HepG2 (cell line): ENCODE data around the gene TMEM255B. TPM values are rescaled to one million over a fixed set of nuclear protein-coding genes. Genes with fewer than 3 reads are reported as not detected.

Experiments
- ATAC-seq: fragments of 200-7000 bp; cut with Tn5 transposase; 3 replicates; pipeline ENCODE4 v1.9.1; 2020; ENCODE audit warnings: mild to moderate bottlenecking, moderate library complexity
- BruUV-seq: library from RNA; stranded (reverse); fragments of 400-500 nt; replicated peaks from 2 replicates; lab custom pipeline; 2021; lab: Mats Ljungman, UMichigan
- CTCF ChIA-PET: fragments of 300-600 bp; formaldehyde crosslinking; extraction: SDS; loops from one replicate; lab custom pipeline; 2021; ENCODE audit warnings: low total read pairs, inconsistent platforms, low intra/inter-chr PET ratio; lab: Yijun Ruan, JAX
- POLR2A ChIA-PET: fragments of 350-600 bp; sonication (Branson Sonifier 250); formaldehyde crosslinking; loops from one replicate; lab custom pipeline; 2020; ENCODE audit warnings: antibody characterized with exemption, inconsistent platforms; lab: Yijun Ruan, JAX
- DNase-seq: peaks from one replicate; pipeline ENCODE4 v3.0.0-alpha.2; 2015; ENCODE audit warnings: low spot score
- FAIRE-seq: peaks from 3 replicates; lab custom pipeline; 2011; peaks lifted over from hg19 to GRCh38; lab: Jason Lieb, UNC
- H2AFZ ChIP-seq: one replicate; pipeline ENCODE4 v1.6.1; 2011; ENCODE audit warnings: low read length, inconsistent platforms
- H3K27ac ChIP-seq: fragments of 300-600 bp; 3 replicates; pipeline ENCODE4 v1.8.0; 2011; ENCODE audit warnings: mixed run types, mild to moderate bottlenecking, mixed read lengths, low read length, inconsistent platforms; ENCODE audit not compliant: insufficient read depth; ENCODE audit errors: extremely low read length
- H3K27me3 ChIP-seq, 2 experiments: fragments of 200-600 bp in 1 of 2; 2 replicates in 1 of 2; 3 replicates in 1 of 2; pipeline versions ENCODE4 v1.6.0 to v1.8.0; 2011; ENCODE audit warnings: low read length in 2 of 2, mild to moderate bottlenecking in 2 of 2, moderate library complexity in 2 of 2, inconsistent platforms in 1 of 2; ENCODE audit not compliant: insufficient read depth in 2 of 2, control insufficient read depth in 1 of 2
- H3K36me3 ChIP-seq, 2 experiments: fragments of 200-600 bp in 1 of 2; replicated peaks in 1 of 2; 2 replicates in 1 of 2; 3 replicates in 1 of 2; pipeline versions ENCODE4 v1.5.1 to v1.8.0; 2011; ENCODE audit warnings: low read length in 2 of 2, inconsistent platforms in 1 of 2; ENCODE audit not compliant: insufficient read depth in 2 of 2, control insufficient read depth in 1 of 2
- H3K4me1 ChIP-seq: 2 replicates; pipeline ENCODE4 v1.5.1; 2012; ENCODE audit warnings: low read length, inconsistent platforms; ENCODE audit not compliant: insufficient read depth
- H3K4me2 ChIP-seq: 2 replicates; pipeline ENCODE4 v1.6.0; 2011; ENCODE audit warnings: low read depth, low read length, inconsistent platforms
- H3K4me3 ChIP-seq, 3 experiments: fragments of 200-600 bp in 1 of 3; sonication (generic), shearing (Covaris generic) in 1 of 3; replicated peaks in 1 of 3; 2 replicates each; pipeline ENCODE4 v1.5.1; 2011 to 2016; ENCODE audit warnings: low read length in 3 of 3, inconsistent platforms in 2 of 3, low read depth in 2 of 3, mild to moderate bottlenecking in 2 of 3, control low read depth in 1 of 3, mixed read lengths in 1 of 3; ENCODE audit not compliant: insufficient read depth in 1 of 3
- H3K79me2 ChIP-seq: one replicate; pipeline ENCODE4 v1.6.1; 2011; ENCODE audit warnings: low read length, inconsistent platforms; ENCODE audit not compliant: insufficient read depth
- H3K9ac ChIP-seq: 2 replicates; pipeline ENCODE4 v1.6.0; 2011; ENCODE audit warnings: mild to moderate bottlenecking, low read depth, low read length, inconsistent platforms; ENCODE audit not compliant: insufficient read depth
- H3K9me3 ChIP-seq: 2 replicates; pipeline ENCODE4 v1.5.1; 2012; ENCODE audit warnings: mild to moderate bottlenecking, low read length
- H4K20me1 ChIP-seq: 2 replicates; pipeline ENCODE4 v1.6.0; 2011; ENCODE audit warnings: inconsistent platforms, mild to moderate bottlenecking, low read length, moderate library complexity; ENCODE audit not compliant: insufficient read depth
- CBX5 ChIP-seq: sonication (generic); formaldehyde crosslinking; IDR thresholded peaks from 2 replicates; pipeline ENCODE4 v1.4.0; 2020; ENCODE audit warnings: missing genetic modification reagents, borderline replicate concordance
- KMT2B ChIP-seq: IDR thresholded peaks from 2 replicates; pipeline ENCODE4 v1.6.1; 2016; ENCODE audit warnings: missing genetic modification reagents, missing compliant biosample characterization
- RARA ChIP-seq: IDR thresholded peaks from 2 replicates; pipeline ENCODE4 v1.6.1; 2016; ENCODE audit warnings: missing genetic modification reagents, missing compliant biosample characterization
- RBAK ChIP-seq: sonication (generic); formaldehyde crosslinking; IDR thresholded peaks from 2 replicates; pipeline ENCODE4 v1.5.1; 2020; ENCODE audit warnings: mild to moderate bottlenecking, missing genetic modification reagents
- ZNF160 ChIP-seq: sonication (generic); formaldehyde crosslinking; IDR thresholded peaks from 2 replicates; pipeline ENCODE4 v1.8.0; 2022; ENCODE audit warnings: mild to moderate bottlenecking, inconsistent platforms, missing genetic modification reagents
- ZNF207 ChIP-seq: fragments of 450-650 bp; IDR thresholded peaks from 2 replicates; pipeline ENCODE4 v1.6.1; 2016; ENCODE audit warnings: antibody characterized with exemption, borderline replicate concordance
- ZNF547 ChIP-seq: sonication (generic); formaldehyde crosslinking; IDR thresholded peaks from 2 replicates; pipeline ENCODE4 v1.5.1; 2020; ENCODE audit warnings: mild to moderate bottlenecking, missing genetic modification reagents
- ZNF879 ChIP-seq: sonication (generic); formaldehyde crosslinking; IDR thresholded peaks from 2 replicates; pipeline ENCODE4 v1.8.1; 2023; ENCODE audit warnings: missing genetic modification reagents
- ZSCAN30 ChIP-seq: sonication (generic); formaldehyde crosslinking; IDR thresholded peaks from 2 replicates; pipeline ENCODE4 v1.5.0; 2020; ENCODE audit warnings: mild to moderate bottlenecking, missing genetic modification reagents
- WGBS: methylation state at CpG from one replicate; pipeline ENCODE4 v1.1.6; 2017; ENCODE audit warnings: low lambda C conversion rate; 5-methylcytosine and 5-hydroxymethylcytosine counted together
- in situ Hi-C: cut with HindIII; loops from 2 replicates; pipeline ENCODE4 v1.10.0; 2017; ENCODE audit warnings: low pct_unique_long_range_greater_than_20kb; ENCODE audit not compliant: extremely low pct_ligation_motif_present
- intact Hi-C: fragments of 100-400 bp; cut with micrococcal nuclease; formaldehyde crosslinking; loops from one replicate; pipeline ENCODE4 v1.10.0; 2022; ENCODE audit not compliant: unreplicated experiment
- polyA plus RNA-seq, 8 experiments: library from polyadenylated mRNA; depleted of rRNA in 3 of 8; stranded (reverse) in 7 of 8; unstranded in 1 of 8; fragments of >200 nt; fragmentation: Illumina TruSeq in 4 of 8; extraction: Trizol in 4 of 8; gene quantifications; 2 replicates each; pipeline versions ENCODE4 v1.2.1 to v1.2.3, GENCODE V29; 2011 to 2016; ENCODE audit warnings: low read depth in 4 of 8, missing spikeins in 1 of 8, mixed read lengths in 1 of 8; ENCODE audit not compliant: insufficient read depth in 1 of 8
- total RNA-seq, 5 experiments: library from RNA; depleted of rRNA; stranded (reverse); fragments of >200 nt; fragmentation: Illumina TruSeq; extraction: Trizol; gene quantifications; 2 replicates each; pipeline ENCODE4 v1.2.3, GENCODE V29; 2016; ENCODE audit warnings: low read depth in 1 of 5
- TF ChIP-seq, protein P1 (sequence below): sonication (generic); formaldehyde crosslinking; IDR thresholded peaks from 2 replicates; pipeline ENCODE4 v1.5.0; 2020; ENCODE audit warnings: missing genetic modification reagents
- TF ChIP-seq, protein P2 (sequence below), 2 experiments: sonication (generic) in 1 of 2; formaldehyde crosslinking in 1 of 2; IDR thresholded peaks; 2 replicates each; pipeline versions ENCODE4 v1.4.0 to v1.6.1; 2018 to 2020; ENCODE audit warnings: missing genetic modification reagents in 2 of 2, borderline replicate concordance in 1 of 2, low read depth in 1 of 2, mild to moderate bottlenecking in 1 of 2, missing biosample characterization in 1 of 2
- TF ChIP-seq, protein P3 (sequence below): sonication (generic); formaldehyde crosslinking; IDR thresholded peaks from 2 replicates; pipeline ENCODE4 v1.4.0; 2020; ENCODE audit warnings: missing genetic modification reagents, mild to moderate bottlenecking, borderline replicate concordance
- TF ChIP-seq, protein P4 (sequence below): IDR thresholded peaks from 2 replicates; pipeline ENCODE4 v1.6.1; 2012; ENCODE audit warnings: low read length, improper control_type of control experiment
- TF ChIP-seq, protein P5 (sequence below): sonication (generic); formaldehyde crosslinking; IDR thresholded peaks from 2 replicates; pipeline ENCODE4 v1.5.0; 2020; ENCODE audit warnings: missing genetic modification reagents, mild to moderate bottlenecking, borderline replicate concordance
- TF ChIP-seq, protein P6 (sequence below): sonication (generic); formaldehyde crosslinking; IDR thresholded peaks from 2 replicates; pipeline ENCODE4 v1.5.0; 2020; ENCODE audit warnings: missing genetic modification reagents, mild to moderate bottlenecking, borderline replicate concordance
- TF ChIP-seq, protein P7 (sequence below): sonication (generic); formaldehyde crosslinking; IDR thresholded peaks from 2 replicates; pipeline ENCODE4 v1.8.1; 2023; ENCODE audit warnings: mild to moderate bottlenecking, missing genetic modification reagents, borderline replicate concordance

Gene TMEM255B
- total and polyA plus RNA-seq, 2 of the 13 experiments (the other 11 are each of a cell fraction or from before 2014, with no cell fraction given): not detected

DNA sequence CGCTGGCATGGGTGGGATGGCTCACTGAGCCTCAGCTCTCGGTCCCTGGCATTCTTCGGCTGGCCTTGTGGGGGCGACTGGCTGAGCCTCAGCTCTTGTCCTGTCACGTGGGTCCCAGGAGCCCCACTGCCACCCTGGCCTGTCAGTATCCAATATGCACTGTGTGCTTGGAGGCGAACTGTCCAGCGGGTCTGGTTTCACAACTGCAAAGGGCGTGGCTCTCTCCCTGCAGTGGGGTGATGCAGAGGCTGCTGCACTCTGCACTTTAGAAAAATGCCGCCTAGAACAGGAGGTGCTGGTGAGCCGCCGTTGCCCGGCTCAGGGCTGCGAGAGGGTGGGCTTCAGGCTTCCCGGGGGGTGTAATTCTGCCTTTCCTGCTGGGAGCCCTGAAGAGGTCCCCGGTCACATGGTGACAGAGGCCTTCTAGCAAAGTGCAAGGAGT, 17.0 kb upstream of the TMEM255B start:
- Histone ChIP-seq H3K27me3 (no peaks in the 10 kb centered on the region; a peak in 1 of 5 replicates), H3K27ac (peak overlapping the region; percentile 58), H3K4me1 (peaks cover 61% of the 10 kb centered on the region), H3K4me3 (peak overlapping the region in 2 of 3 experiments; percentile 31 to 62; a peak in 3 of 6 replicates), H3K9me3 (no peaks in the 10 kb centered on the region), H4K20me1 (no peaks in the 10 kb centered on the region), H3K79me2 (no peaks in the 10 kb centered on the region), H3K9ac (peak overlapping the region; percentile 55), H3K36me3 (no peaks in the 10 kb centered on the region), H2AFZ (no peak overlapping the region), H3K4me2 (peak overlapping the region; percentile 90)
- no TSS peak for BruUV-seq
- POLR2A ChIA-PET: no interaction called here
- peak; percentile 95 for DNase-seq
- peak; percentile 95 for ATAC-seq
- FAIRE-seq: peak; percentile 94
- WGBS: 7% methylated on average over 5 of the region's 15 CpGs
- in situ Hi-C loops (no loop called here), intact Hi-C loops (no loop called here)
- CTCF ChIA-PET: no interaction called here
- TF ChIP-seq ZNF547 (CRISPR knock-in tag) (no peak), ZNF207 (no peak), CBX5 (CRISPR knock-in tag) (no peak), RARA (CRISPR knock-in tag) (no peak), RBAK (CRISPR knock-in tag) (no peak), KMT2B (CRISPR knock-in tag) (no peak), ZNF879 (CRISPR knock-in tag) (no peak), ZSCAN30 (CRISPR knock-in tag) (no peak), ZNF160 (CRISPR knock-in tag) (no peak)
- TF ChIP-seq, protein P1, sequence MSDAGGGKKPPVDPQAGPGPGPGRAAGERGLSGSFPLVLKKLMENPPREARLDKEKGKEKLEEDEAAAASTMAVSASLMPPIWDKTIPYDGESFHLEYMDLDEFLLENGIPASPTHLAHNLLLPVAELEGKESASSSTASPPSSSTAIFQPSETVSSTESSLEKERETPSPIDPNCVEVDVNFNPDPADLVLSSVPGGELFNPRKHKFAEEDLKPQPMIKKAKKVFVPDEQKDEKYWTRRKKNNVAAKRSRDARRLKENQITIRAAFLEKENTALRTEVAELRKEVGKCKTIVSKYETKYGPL (CRISPR knock-in tag): no peak
- TF ChIP-seq, protein P2, sequence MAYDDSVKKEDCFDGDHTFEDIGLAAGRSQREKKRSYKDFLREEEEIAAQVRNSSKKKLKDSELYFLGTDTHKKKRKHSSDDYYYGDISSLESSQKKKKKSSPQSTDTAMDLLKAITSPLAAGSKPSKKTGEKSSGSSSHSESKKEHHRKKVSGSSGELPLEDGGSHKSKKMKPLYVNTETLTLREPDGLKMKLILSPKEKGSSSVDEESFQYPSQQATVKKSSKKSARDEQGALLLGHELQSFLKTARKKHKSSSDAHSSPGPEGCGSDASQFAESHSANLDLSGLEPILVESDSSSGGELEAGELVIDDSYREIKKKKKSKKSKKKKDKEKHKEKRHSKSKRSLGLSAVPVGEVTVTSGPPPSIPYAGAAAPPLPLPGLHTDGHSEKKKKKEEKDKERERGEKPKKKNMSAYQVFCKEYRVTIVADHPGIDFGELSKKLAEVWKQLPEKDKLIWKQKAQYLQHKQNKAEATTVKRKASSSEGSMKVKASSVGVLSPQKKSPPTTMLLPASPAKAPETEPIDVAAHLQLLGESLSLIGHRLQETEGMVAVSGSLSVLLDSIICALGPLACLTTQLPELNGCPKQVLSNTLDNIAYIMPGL (CRISPR knock-in tag; IDR thresholded peaks at IDR 0.05; ENCODE audit: borderline replicate concordance in 1 of 2, low read depth in 1 of 2): peak; percentile 29 to 66; a peak in 3 of 4 replicates
- TF ChIP-seq, protein P3, sequence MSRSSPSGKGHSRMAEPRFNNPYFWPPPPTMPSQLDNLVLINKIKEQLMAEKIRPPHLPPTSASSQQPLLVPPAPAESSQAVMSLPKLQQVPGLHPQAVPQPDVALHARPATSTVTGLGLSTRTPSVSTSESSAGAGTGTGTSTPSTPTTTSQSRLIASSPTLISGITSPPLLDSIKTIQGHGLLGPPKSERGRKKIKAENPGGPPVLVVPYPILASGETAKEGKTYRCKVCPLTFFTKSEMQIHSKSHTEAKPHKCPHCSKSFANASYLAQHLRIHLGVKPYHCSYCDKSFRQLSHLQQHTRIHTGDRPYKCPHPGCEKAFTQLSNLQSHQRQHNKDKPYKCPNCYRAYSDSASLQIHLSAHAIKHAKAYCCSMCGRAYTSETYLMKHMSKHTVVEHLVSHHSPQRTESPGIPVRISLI: no peak
- TF ChIP-seq, protein P4, sequence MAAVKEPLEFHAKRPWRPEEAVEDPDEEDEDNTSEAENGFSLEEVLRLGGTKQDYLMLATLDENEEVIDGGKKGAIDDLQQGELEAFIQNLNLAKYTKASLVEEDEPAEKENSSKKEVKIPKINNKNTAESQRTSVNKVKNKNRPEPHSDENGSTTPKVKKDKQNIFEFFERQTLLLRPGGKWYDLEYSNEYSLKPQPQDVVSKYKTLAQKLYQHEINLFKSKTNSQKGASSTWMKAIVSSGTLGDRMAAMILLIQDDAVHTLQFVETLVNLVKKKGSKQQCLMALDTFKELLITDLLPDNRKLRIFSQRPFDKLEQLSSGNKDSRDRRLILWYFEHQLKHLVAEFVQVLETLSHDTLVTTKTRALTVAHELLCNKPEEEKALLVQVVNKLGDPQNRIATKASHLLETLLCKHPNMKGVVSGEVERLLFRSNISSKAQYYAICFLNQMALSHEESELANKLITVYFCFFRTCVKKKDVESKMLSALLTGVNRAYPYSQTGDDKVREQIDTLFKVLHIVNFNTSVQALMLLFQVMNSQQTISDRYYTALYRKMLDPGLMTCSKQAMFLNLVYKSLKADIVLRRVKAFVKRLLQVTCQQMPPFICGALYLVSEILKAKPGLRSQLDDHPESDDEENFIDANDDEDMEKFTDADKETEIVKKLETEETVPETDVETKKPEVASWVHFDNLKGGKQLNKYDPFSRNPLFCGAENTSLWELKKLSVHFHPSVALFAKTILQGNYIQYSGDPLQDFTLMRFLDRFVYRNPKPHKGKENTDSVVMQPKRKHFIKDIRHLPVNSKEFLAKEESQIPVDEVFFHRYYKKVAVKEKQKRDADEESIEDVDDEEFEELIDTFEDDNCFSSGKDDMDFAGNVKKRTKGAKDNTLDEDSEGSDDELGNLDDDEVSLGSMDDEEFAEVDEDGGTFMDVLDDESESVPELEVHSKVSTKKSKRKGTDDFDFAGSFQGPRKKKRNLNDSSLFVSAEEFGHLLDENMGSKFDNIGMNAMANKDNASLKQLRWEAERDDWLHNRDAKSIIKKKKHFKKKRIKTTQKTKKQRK: no peak
- TF ChIP-seq, protein P5, sequence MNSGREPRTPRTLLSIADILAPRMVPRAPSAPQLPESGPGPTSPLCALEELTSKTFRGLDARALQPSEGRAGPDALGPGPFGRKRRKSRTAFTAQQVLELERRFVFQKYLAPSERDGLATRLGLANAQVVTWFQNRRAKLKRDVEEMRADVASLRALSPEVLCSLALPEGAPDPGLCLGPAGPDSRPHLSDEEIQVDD (CRISPR knock-in tag): no peak
- TF ChIP-seq, protein P6, sequence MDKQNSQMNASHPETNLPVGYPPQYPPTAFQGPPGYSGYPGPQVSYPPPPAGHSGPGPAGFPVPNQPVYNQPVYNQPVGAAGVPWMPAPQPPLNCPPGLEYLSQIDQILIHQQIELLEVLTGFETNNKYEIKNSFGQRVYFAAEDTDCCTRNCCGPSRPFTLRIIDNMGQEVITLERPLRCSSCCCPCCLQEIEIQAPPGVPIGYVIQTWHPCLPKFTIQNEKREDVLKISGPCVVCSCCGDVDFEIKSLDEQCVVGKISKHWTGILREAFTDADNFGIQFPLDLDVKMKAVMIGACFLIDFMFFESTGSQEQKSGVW: no peak
- TF ChIP-seq, protein P7, sequence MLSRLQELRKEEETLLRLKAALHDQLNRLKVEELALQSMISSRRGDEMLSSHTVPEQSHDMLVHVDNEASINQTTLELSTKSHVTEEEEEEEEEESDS (CRISPR knock-in tag): no peak
